GM12891 (cell line): ENCODE data around the gene ZC3H6.
"Not testable (repeated sequence)": the region's sequence is repeated elsewhere in the genome, so short reads cannot be mapped to it uniquely, and the experiment has no call there.

Experiments
- DNase-seq: peaks from one replicate; pipeline ENCODE4 v3.0.0; 2011; ENCODE audit warnings: low spot score; ENCODE audit not compliant: insufficient read length
- FAIRE-seq: peaks from 2 replicates; lab custom pipeline; 2011; peaks lifted over from hg19 to GRCh38; lab: Jason Lieb, UNC
- POU2F2 ChIP-seq: IDR thresholded peaks from 2 replicates; pipeline ENCODE4 v1.6.1; 2011; ENCODE audit warnings: low read depth, mild to moderate bottlenecking, control low read depth, low read length, moderate library complexity
- SPI1 ChIP-seq: IDR thresholded peaks from 2 replicates; pipeline ENCODE4 v1.6.1; 2011; ENCODE audit warnings: low read depth, low read length, control low read depth

ZC3H6 gene

GRCh38 chr2:112345030-112346027 is 69.9 kb downstream of the ZC3H6 start:
- FAIRE-seq, result no peak
- no peak for TF ChIP-seq SPI1
- TF ChIP-seq POU2F2, result no peak
- no peak for DNase-seq

GRCh38 chr2:112352292-112352691 is 76.9 kb downstream of the ZC3H6 start:
- not testable (repeated sequence) for FAIRE-seq, DNase-seq

GRCh38 chr2:112352809-112353603 is 77.6 kb downstream of the ZC3H6 start:
- DNase-seq, FAIRE-seq: not testable (repeated sequence)

- not testable (repeated sequence) for DNase-seq, FAIRE-seq
These were observed 78.9 kb downstream of the ZC3H6 start for GRCh38 chr2:112354335-112354734.

- FAIRE-seq, DNase-seq: not testable (repeated sequence)
These were observed 84.7 kb downstream of the ZC3H6 start for GRCh38 chr2:112360055-112360454.
